NCI-H2196 treated with DMSO at 0.1 percent for 48 hours (cell line): ENCODE results near the gene CD5L.

ENCODE experiments used
- DNase-seq: peaks from one replicate; lab custom pipeline; 2025; ENCODE audit not compliant: unreplicated experiment; lab: John Stamatoyannopoulos, UW

Gene CD5L

GRCh38 chr1:157841708-157842107 lies at the start of gene CD5L:
TSS of gene CD5L (minus strand) at chr1:157841808. CDS start at chr1:157841701, 107 bp downstream.
- no peak for DNase-seq

DNA sequence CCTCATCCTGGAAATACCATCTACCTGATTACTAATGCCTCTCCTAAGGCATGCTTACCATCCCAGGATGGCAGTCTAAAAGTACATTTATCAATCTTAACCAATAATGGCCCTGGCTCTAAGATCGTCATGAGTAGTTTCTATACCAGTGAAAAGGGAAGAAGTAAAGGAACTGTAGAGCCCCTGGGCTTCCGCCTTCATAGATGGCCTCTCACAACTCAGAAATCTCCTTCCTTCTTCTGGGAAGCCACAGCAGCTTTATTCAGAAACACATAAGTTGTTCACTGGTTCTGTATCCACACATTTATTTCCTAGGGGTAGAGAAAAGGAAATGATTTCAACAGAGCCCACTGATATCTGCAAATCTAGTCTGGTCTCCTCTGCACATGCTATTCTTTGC lies 41.0 kb upstream of the CD5L start:
- no peak for DNase-seq

GRCh38 chr1:157880621-157881020 lies 39.0 kb upstream of the CD5L start:
- DNase-seq = no peak

GRCh38 chr1:157878059-157878458 lies 36.5 kb upstream of the CD5L start:
- no peak for DNase-seq

- DNase-seq = no peak
Observed at GRCh38 chr1:157870490-157870889, 28.9 kb upstream of the CD5L start.

GRCh38 chr1:157868654-157869053 lies 27.0 kb upstream of the CD5L start:
- no peak for DNase-seq

GRCh38 chr1:157862114-157863070 lies 20.8 kb upstream of the CD5L start:
- DNase-seq = no peak

GRCh38 chr1:157856538-157856937 lies 14.9 kb upstream of the CD5L start:
- no peak for DNase-seq

DNA sequence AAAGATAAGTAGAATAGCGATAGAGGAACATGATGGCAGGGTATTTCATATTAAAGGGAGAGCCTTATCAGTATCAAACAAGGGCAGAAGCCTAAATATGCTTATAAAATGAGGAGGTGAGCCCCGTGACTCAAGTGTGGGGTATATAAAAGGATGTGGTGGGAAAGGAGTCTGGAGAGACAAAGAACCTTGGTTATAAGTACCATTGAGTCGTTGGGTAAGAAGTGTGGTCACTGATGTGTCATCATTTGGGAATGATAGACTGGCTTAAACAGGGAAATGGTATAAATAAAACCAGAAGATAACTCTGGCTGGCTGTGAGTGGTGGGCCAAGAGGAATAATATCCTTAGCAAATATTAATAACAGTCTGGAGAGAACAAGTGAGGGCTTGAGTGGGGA lies 10.9 kb upstream of the CD5L start:
- DNase-seq = no peak

- no peak for DNase-seq
Observed at GRCh38 chr1:157849229-157849875, 7.7 kb upstream of the CD5L start.

GRCh38 chr1:157844089-157844830 lies 2.7 kb upstream of the CD5L start:
- no peak for DNase-seq

DNA sequence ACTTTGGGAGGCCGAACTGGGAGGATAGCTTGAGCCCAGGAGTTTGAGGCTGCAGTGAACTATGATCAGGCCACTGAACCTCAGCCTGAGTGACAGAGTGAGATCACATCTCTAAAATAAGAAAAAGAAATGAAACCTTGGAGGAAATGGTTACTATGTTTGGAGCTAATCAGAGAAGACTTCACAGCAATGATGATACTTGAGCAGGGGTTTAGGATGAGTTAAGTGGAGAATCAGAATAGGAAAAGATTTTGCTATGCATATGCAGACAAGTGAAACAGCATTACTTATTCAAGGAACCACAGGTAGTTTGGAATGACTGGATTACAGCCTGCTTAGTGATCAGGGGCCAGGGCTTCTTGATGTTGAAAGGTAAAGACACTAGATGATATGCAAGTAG lies 1.3 kb upstream of the CD5L start:
- DNase-seq = no peak

GRCh38 chr1:157838966-157839365 lies 2.6 kb downstream of the CD5L start:
- no peak for DNase-seq

GRCh38 chr1:157834430-157834829 lies 7.2 kb downstream of the CD5L start:
- no peak for DNase-seq

DNA sequence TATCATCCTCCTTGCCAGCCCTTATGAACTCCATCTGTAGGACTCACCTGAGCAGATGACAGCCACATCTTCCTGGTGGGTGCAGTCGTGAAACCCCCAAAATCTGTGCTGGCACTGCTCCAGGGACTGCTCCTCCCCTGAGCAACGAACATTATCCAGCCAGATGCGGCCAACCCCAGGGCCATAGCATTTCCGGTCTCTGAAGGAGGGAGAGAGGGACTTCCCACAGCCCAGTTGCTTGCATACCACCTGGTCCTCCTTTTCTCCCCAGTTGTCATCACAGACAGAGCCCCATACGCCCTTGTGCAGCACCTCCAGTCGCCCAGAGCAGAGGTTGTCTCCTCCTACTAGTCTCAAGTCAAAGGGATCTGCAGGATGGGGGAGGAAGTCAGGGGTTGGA lies 8.5 kb downstream of the CD5L start:
- no peak for DNase-seq

- DNase-seq = no peak
Observed at GRCh38 chr1:157831968-157832626, 9.5 kb downstream of the CD5L start.

DNA sequence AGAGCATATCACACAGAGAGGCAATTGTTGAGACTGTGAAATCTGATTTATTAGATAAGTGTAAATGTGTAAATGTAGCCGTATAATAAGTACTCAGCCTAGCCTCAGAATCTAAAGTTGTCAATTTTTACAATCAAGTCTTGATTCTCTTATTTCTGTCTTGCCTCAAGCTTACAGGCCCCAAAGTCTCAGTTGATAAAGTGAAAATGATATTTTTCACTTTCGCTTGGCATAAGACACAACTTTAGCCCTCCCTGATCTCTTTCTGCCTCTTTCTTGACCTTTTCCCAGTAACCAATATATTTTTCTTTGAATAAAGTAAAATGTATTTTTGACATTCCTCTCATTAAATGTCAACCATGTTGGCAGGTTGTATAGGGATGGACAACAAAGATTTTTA lies 10.7 kb downstream of the CD5L start:
- DNase-seq = no peak

- DNase-seq = no peak
Observed at GRCh38 chr1:157829711-157830110, 11.9 kb downstream of the CD5L start.

DNA sequence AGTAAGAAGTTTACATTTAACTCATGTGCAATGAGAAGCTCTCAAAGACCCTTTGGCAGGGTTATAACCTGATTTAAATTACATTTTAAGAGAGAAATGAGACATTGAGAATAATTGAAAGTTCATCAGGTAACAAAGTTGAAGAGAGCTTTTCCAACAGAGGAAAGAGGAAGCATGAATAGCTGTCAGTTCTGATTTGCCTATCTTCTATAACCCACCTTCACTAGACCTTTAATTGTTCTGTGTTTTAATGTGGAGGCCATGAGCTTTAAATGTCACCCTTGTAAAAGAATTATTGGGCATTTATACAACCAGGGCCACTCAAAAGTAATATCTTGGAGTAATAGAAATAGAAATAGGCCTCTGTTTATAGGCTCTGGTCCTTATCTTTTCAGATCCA lies 12.4 kb downstream of the CD5L start:
- DNase-seq = no peak

DNA sequence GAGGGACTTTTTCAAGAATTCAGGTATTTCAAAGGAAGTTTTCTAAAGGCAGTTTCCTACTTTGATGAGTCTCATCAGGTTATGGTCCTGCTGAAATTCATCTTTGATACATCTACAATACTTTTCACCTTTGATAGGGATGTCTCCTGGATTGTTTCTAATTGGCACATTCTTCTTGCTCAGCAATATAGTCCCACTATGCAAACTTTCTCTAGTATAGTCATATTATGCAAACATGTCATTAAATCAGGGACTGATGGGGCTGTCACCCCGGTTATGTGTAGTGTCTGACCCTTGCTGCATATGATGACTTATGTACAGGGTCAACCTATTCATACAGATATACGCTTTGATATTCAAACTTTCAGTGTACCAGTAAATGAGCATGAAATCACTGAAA lies 21.3 kb downstream of the CD5L start:
- no peak for DNase-seq

DNA sequence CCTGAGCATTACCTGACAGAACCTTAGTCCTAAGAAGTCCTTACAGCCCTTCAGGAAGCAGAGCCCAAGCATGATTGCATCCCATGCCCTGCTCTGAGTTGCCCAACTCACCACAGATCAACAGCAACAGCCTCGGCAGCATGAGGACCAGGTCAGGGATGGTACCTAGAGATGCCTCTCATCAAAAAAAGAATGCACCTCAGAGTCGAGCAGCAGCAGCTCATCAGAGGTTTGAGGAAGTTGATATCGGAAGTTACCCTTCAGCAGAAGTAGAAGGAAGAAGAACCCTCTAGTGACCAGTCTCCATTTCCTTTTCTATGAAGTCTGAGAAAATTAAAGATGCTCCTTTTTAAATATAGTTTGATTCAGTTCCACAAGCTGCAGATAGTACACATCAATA lies 21.7 kb downstream of the CD5L start, which contains the start of gene FCRL1:
Gene FCRL1 (minus strand): TSS at position 225 of the 400 bp plus-strand sequence. CDS start 83 bp downstream, at position 142.
- DNase-seq = no peak
